HG02610 (cell line): ENCODE results near the gene HDAC11.
A peak's percentile ranks its signal among the peaks of the same experiment; 100 is the strongest.
"Not testable (repeated sequence)": the region's sequence is repeated elsewhere in the genome, so short reads cannot be mapped to it uniquely, and the experiment has no call there.

Source experiments
- ATAC-seq: cut with Tn5 transposase; IDR thresholded peaks from one replicate; pipeline ENCODE4 v1.9.1; 2021; ENCODE audit warnings: mild to moderate bottlenecking, moderate library complexity; ENCODE audit not compliant: unreplicated experiment

HDAC11 gene, protein sequence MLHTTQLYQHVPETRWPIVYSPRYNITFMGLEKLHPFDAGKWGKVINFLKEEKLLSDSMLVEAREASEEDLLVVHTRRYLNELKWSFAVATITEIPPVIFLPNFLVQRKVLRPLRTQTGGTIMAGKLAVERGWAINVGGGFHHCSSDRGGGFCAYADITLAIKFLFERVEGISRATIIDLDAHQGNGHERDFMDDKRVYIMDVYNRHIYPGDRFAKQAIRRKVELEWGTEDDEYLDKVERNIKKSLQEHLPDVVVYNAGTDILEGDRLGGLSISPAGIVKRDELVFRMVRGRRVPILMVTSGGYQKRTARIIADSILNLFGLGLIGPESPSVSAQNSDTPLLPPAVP

DNA sequence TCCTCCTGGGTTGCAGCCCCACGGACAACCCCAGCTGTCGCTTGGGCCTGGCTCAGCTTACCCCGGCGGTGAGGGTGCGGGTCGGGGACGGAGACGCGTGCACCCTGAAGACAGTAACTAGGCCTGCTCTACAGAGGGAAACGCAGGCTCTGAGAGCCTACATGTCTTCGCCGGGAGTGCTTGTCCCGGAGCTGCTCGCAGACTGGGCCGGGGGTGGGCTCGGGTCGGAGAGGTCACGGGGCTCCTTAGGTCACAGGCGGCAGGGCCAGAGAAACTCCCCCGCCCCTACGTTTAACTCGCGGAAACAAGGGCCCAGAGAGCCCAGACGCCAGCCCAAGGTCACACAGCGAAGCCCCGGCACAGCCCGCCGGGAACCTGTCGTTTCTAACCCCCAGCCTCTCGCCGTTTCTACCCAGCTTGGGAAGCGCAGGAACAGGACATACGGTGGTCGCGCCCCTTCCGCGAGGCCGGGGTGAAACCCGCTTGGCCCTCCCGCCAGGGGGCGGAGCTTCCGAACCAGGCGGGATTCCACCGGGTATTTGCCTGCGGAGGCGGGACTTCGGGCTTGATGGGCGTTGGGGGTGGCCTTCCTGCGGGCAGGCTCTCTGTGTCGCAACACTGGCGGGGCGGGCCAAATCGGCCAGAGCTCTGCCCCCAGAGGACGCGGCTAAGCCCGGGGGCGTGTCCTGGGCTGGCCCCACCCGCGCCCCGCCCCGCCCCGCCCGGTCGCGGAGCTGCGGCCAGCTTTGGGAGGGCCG is at the start of gene HDAC11:
Gene HDAC11, plus strand, starts transcription at position 725 of the 758 bp plus-strand sequence. CDS start 42 bp downstream, outside the sequence.
- peak; percentile 97 for ATAC-seq

DNA sequence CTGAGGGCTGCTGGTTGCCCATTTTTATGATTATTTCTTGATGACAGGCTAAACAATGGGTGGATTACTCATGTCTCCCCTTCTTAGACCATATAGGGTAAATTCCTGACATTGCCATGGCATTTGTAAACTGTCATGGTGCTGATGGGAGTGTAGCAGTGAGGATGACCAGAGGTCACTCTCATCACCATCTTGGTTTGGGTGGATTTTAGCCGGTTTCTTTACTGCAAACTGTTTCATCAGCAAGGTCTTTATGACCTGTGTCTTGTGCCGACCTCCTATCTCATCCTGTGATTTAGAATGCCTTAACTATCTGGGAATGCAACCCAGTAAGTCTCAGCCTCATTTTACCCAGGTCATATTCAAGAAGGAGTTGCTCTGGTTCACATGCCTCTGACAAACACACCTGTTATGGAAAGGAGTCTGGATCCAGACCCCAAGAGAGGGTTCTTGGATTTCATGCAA is 49.7 kb upstream of the HDAC11 start:
- ATAC-seq: not testable (repeated sequence)

DNA sequence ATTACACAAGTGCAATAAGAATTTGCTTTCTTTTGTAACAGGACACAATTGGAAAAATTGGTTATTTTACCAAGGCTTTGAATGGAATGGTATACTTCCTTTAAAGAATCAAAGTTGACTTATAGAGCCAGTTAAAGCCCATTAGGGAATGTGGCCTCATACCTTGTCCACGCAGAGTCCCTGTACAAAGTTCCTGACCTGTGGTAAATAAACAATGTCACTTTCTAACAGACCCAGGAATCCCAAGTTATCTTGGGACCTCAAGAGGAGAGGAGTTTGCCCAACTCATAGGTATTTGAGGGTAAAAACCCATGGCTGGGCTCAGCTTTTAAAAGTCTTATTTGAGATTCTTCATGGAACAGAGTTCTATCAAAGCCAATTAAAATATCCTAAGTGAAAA is 48.0 kb upstream of the HDAC11 start:
- no peak for ATAC-seq

DNA sequence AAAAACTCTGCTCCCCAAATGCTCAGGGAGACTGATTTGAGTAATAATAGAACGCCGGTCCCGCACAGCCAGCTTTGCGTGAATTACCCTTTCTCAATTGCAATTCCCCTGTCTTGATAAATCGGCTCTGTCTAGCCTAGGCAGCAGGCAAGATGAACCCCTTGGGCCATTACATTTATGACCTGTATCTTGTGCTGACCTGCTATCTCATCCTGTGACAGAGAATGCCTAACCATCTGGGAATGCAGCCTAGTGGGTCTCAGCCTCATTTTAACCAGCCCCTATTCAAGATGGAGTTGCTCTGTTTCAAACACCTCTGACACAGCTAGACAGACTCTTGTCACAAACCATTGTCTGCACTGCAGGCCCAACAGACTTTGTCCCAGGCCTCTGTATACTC is 46.2 kb upstream of the HDAC11 start:
- no peak for ATAC-seq

DNA sequence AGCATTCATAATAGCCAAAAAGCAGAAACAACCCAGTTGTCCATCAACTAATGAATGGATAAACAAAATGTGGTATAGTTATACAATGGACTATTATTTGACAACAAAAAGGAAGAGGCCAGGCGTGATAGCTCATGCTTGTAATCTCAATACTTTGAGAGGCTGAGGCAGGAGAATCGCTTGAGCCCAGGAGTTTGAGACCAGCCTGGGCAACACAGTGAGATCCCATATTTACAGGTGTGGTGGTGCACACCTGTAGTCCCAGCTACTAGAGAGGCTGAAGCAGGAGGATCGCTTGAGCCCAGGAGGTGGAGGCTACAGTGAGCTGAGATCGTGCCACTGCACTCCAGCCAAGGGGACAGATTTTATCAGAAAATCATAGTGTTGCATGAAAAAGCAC is 43.9 kb upstream of the HDAC11 start:
- not testable (repeated sequence) for ATAC-seq

DNA sequence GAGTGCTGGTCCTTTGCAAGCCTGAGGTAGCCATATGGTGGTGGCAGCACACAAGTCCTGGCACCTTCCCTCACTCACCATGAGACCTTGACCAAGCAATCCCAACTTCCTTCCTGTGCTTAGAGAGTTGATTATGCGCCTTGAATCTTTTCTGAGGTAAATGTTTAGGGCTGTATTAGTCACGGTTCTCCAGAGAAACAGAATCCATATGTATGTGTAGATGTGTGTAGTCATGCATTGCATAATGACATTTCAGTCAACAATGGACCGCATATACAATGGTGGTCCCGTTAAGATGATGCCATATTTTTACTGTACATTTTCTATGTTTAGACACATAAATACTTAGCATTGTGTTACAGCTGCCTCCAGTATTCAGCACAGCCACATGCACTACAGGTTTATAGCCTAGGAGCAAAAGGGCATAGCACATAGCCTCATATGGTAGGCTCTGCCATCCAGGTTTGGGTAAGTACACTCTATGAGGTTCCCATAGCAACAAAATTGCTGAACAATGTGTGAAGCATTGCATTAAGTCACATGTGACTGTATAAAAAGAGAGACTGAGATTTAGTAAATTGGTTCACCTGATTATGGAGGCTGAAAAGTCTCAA is 39.8 kb upstream of the HDAC11 start:
- no peak for ATAC-seq

DNA sequence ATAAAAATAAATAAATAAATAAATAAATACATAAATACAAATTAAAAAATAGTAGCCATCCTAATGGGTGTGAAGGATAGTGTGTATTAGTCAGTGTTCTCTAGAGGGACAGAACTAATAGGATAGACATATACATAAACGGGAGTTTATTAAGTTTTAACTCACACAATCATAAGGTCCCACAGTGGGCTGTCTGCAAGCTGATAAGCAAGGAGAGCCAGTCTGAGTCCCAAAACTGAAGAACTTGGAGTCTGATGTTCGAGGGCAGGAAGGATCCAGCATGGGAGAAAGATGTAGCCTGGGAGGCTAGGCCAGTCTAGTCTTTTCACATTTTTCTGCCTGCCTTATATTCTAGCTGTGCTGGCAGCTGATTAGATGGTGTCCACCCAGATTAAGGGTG is 37.2 kb upstream of the HDAC11 start:
- ATAC-seq: not testable (repeated sequence)

DNA sequence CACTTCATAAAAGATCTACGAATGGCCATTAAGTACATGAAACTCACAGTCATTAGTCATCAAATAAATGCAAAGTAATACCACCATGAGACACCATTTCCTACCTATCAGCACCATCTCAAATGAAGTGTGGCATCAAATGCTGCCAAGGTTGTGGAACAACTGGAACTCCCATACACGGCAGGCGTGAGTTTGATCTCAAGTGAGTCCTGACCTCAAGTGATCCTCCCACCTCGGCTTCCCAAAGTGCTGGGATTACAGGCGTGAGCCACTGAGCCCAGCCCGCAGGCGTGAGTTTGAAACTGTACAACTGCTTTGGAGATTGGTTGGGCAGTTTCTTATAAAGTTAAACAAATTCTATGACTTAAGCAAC is 28.8 kb upstream of the HDAC11 start:
- peak; percentile 0 for ATAC-seq

DNA sequence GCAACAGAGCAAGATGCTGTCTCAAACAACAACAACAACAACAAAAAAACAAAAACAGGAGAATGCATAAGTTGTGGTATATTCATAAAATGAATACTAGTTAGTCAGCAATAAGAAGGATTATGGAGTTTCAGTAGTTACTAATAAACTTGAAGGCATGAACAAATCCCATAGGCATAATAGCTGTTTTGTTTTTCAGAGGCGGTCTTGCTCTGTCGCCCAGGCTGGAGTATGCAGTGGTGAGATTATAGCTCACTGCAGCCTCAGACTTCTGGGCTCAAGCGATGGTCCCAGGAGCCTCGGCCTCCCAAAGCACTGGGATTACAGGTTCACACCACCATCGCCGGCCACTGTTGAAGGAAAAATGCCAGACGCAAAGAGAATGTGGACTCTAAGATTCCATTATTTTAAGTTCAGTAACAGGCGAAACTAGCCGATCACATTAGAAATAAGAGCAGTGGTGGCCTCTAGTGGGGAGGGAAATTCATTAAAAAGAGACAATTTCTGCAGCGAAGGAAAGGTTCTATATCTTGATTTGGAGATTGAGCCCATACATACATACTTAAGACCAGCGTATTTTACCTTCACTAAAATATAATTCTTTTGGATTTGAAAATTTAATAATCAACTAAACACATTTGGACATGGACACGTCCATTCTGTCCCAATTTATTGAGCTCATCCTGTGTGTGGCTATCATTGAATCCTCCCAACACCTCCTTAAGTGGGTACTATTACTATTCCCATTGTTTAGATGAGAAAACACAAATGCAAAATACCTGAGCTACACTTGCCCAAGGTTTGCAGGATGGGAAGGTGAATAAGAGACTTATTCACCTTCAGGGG is 27.4 kb upstream of the HDAC11 start:
- ATAC-seq: peak; percentile 28

DNA sequence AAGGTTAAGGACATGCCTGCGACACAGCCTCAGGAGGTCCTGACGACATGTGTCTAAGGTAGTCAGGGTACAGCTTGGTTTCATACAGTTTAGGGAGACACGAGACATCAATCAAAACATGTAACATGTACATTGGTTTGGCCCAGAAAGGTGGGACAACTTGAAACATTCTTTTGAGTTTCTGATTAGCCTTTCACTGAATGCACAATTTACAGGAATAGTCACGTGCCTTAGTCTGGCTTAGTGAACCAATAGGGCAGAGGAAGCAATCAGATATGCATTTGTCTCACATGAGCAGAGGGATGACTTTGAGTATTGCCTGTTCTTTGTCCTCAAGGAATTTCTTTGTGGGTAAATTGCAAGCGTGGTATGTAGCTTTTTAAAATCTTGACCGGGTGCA is 24.5 kb upstream of the HDAC11 start:
- ATAC-seq: no peak

DNA sequence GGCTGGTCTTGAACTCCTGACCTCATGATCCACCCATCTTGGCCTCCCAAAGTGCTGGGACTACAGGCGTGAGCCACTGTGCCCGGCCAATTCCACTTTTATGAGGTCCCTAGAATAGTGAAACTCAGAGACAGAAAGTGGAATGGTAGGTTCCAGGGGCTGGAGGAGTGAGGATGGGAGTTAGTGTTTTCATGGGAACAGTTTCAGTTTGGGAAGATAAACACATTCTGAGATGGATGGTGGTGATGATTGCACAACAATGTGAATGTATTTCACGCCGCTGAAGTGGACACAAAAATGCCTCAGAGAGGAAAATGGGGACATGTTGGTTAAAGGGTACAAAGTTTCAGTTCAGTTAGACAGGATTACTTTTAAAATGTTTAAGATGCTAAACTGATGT is 22.5 kb upstream of the HDAC11 start:
- no peak for ATAC-seq

DNA sequence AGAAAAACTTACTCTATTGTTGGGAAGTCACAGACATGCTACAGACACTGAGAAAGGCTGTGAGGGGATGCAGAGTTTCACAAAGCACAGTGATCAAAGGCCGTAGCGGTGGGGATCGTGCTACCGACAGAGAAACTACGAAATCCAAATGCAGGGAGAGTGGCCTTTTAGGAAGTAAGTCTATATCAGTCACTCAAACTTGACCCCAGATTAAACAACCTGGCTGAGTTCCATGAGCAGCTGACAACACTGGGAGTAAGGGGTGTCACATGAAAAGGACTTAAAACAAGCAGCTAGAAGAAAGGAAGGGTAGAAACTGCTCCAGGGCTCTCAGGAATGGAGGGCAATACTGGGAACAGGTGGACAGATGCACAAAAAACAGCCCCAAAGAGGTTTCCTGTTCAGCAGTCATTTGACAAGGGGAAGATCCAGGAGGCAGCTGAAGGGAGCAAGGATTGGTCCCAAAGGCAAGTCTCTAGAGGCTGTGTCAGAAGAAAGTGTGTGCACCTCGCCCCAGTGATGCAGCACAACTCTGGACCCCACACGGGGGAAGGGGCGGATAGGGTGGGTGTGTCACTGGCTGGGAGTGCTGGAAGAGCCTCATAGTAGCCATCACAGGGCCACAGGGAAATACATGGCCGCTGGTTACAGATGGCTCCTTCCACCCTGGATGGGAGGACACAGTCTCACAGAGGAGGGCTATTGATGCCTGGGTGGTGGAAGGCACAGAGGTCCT is 20.3 kb upstream of the HDAC11 start:
- ATAC-seq: no peak

DNA sequence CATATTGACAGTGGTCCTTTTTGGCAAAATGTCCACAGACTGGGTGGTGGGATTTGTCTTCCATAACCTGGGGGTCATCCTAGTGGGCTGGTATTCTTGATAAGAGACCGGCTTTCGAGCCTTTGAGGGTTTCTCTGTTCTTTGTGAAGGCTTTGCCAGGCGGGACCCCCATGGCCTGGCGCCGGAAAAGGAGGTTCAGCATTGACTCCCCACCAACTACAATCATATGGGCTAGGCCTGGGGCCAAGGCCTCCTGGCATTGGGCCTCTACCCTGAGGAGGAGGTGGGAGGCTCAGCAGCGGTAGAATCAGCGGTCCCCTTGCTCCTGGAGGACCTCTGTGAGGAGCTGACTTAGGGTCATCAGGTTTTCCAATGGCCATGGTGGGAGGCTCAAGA is 19.8 kb upstream of the HDAC11 start:
- ATAC-seq: no peak

DNA sequence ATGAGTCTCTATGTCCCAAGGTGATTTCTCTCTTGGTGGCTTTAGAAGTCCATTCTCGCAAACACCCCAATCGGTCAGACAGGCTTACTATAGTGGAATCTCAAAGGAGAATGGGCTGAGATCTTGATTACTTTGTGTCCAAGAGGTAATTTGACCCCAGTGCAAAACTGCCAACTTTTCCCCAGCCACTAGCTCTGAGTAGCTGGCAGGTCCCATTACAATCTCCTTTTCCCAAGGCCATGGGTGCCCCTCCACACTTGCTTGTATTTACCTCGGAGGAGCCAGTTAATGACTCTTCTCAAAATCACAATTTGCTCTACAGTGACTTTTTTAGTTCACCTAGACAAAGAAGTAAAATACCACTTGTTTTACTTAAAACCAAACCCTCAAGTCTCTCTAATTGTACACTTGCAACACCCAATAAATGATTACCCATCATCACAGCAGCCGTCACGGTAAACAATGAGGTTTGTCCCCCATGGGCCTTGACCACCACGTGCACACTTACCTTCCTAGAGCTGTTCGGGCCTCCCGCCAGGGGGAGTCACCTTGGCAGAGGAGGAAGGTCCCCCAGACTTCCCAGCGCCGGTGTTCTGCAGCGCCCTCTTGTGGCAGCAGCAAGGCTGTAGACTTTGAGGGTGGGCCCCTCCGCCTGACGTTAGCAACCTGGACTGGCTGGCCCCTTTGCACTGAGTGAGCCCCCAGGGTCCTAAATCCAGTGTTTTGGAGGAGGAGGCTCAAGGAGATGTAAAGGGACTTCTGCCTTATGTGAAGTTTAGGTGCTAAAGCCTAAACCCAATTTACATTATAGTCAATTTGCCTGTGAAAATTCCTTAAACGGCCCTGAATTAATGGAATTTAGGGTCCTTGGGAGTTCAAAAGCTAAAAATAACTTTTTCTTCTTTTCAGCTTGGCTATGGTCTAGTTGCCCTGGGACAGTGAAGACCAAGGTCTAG is 18.7 kb upstream of the HDAC11 start:
- no peak for ATAC-seq

DNA sequence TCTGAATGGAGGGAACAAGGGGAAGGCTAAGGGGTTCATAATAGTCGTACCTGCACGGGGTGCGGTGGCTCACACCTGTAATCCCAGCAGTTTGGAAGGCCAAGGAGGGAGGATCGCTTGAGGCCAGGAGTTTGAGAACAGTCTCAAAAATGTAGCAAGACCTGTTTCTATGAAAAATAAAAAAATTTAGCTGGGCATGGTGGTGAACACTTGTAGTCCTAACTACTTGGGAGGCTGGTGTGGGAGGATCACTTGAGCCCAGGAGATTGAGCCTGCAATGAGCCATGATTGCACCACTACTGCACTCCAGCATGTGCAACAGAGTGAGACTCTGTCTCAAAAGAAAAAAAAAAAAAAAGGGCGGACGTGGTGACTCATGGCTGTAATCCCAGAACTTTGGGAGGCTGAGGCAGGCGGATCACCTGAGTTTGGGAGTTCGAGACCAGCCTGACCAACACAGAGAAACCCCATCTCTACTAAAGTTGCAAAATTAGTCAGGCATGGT is 17.9 kb upstream of the HDAC11 start:
- ATAC-seq: no peak

DNA sequence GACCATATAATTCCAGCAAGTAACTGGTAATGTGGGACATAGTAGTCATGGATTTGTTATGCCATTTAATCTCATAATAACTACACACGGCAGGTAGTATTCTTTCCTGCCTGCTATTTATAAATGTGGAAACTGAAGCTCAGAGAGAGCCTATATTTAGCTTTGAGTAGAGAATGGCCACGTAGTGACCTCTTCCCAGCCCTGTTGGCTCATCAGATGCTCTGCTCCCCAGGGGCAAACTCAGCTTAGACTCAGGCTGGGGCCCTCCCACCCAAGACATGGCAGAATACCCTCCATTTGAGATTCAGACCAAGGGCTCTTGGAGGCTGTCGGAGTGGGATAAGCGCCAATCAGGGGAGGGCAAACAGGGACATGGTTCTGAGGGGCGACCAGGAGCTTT is 17.3 kb upstream of the HDAC11 start:
- ATAC-seq: no peak

DNA sequence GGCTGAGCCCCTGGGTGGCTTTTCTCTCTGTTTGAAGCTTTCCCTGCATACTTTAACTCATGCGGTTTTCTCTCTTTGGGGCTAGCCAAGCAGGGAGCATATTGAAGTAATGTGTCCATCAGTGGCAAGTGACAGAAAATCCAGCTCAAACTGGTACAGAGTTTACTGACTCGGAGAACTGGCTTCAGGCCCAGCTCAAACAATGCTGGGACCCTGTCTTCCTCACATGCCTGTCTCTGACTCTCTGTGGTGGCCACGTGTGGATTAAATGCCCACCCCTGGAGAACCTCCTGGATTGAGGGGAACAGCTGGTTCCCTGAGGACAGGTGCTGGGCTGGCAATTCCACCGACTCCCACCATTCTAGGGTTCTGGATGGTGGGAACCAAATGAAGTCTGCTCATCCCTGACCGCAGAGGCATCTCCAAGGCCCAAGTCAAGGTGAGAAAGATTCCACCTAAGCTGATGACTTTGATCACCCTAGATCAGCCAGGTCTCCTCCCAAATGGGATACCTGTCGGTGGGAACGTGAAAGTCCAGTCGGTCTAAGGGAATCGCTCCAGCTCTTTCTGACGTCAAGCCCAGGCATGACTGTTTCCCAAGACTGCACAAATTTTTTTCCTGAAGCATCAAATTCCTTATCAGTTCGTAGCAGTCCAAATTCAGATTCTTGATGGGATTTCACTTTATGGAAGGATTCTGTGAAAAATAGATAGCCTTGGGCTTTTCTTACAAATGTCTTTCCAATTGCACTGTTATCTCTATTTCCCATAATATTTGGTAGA is 16.3 kb upstream of the HDAC11 start:
- no peak for ATAC-seq

DNA sequence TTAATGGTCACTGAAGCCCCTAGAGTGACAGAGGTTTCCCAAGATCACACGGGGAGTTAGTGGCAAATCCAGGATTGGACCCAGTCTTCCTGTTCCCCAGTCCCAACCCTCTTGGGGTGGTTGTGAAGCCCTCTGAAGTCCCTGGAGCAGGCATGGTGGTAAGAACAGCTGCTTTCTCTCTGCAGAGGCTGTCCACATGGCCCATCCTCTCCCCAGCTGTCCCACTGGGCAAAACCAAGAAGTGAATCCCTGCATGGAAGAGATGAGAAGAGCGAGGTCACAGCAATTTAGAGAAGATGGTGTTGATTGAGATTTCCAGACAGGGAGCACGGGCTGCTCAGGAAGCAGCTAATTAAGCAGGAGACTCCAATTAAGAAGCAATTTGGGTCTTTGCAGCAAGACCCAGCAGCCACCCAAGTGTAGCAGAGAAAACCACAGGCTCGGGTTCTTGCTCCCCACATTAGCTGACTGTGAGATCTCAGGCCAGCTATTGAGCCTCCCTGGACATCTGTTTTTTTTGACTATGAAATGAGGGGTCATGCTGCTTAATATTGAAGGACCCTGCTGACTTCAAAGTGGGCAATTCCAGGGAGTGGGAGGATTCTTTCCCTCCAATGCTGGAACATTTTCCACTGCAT is 14.8 kb upstream of the HDAC11 start:
- ATAC-seq: no peak
